ENCODE data around the gene HCN1. TPM values are rescaled to one million over a fixed set of nuclear protein-coding genes. Genes with fewer than 3 reads are reported as not detected.

The HCN1 gene
- not detected in 2 replicates for total RNA-seq

GRCh38 chr5:45696206-45696836, at the start of gene HCN1:
HCN1 (minus strand) TSS chr5:45696380.

Measured in endothelial cell of coronary artery (primary cell).